PC-3 (cell line): Measurements from ENCODE around the gene FGF4. TPM values are rescaled to one million over a fixed set of nuclear protein-coding genes. Genes with fewer than 3 reads are reported as not detected.

Source experiments
- ATAC-seq: fragments of 200-7000 bp; cut with Tn5 transposase; 2 replicates; pipeline ENCODE4 v1.9.1; 2020; ENCODE audit warnings: mild to moderate bottlenecking, moderate library complexity
- BruUV-seq: library from RNA; stranded (reverse); fragments of 400-500 nt; replicated peaks from 2 replicates; lab custom pipeline; 2021; lab: Mats Ljungman, UMichigan
- CTCF ChIA-PET: fragments of 300-600 bp; sonication (Branson Sonifier 250); formaldehyde crosslinking; loops from one replicate; lab custom pipeline; 2022; ENCODE audit warnings: antibody characterized with exemption; lab: Charles Lee
- POLR2A ChIA-PET: fragments of 300-600 bp; sonication (Branson Sonifier 250); formaldehyde crosslinking; loops from one replicate; lab custom pipeline; 2022; ENCODE audit warnings: antibody characterized with exemption; ENCODE audit not compliant: unreplicated experiment; lab: Charles Lee
- DNase-seq: peaks from one replicate; pipeline ENCODE4 v3.0.0-alpha.2; 2015
- H2AFZ ChIP-seq: fragments of 300-600 bp; sonication (generic); 2 replicates; pipeline ENCODE4 v1.6.0; 2016; ENCODE audit warnings: antibody characterized with exemption, low read length
- H3F3A ChIP-seq: fragments of 300-600 bp; sonication (generic); one replicate; pipeline ENCODE4 v1.6.0; 2017; ENCODE audit warnings: antibody characterized with exemption, low read length, control low read depth, mild to moderate bottlenecking; ENCODE audit not compliant: unreplicated experiment
- H3K27ac ChIP-seq: fragments of 300-600 bp; sonication (generic); 2 replicates; pipeline ENCODE4 v1.5.1; 2016; ENCODE audit warnings: mild to moderate bottlenecking, low read length
- H3K27me3 ChIP-seq: fragments of 300-600 bp; sonication (generic); 2 replicates; pipeline ENCODE4 v1.6.1; 2016; ENCODE audit warnings: low read length, mixed read lengths
- H3K36me3 ChIP-seq: fragments of 300-600 bp; sonication (generic); 2 replicates; pipeline ENCODE4 v1.6.1; 2016; ENCODE audit warnings: low read depth, mixed run types, low read length, mixed read lengths
- H3K4me1 ChIP-seq: fragments of 300-600 bp; sonication (generic); 2 replicates; pipeline ENCODE4 v1.5.1; 2016; ENCODE audit warnings: low read length; ENCODE audit not compliant: insufficient read depth
- H3K4me2 ChIP-seq: fragments of 300-600 bp; sonication (generic); 2 replicates; pipeline ENCODE4 v1.6.0; 2016; ENCODE audit warnings: low read length
- H3K4me3 ChIP-seq: fragments of 300-600 bp; sonication (generic); 2 replicates; pipeline ENCODE4 v1.5.1; 2016; ENCODE audit warnings: mild to moderate bottlenecking, low read length, mixed read lengths
- H3K79me2 ChIP-seq: fragments of 300-600 bp; sonication (generic); 2 replicates; pipeline ENCODE4 v1.6.1; 2017; ENCODE audit warnings: low read length, mixed read lengths
- H3K9ac ChIP-seq: fragments of 300-600 bp; sonication (generic); 2 replicates; pipeline ENCODE4 v1.6.0; 2016; ENCODE audit warnings: mild to moderate bottlenecking, low read length
- H3K9me2 ChIP-seq: fragments of 300-600 bp; sonication (generic); replicated peaks from 2 replicates; pipeline ENCODE4 v1.6.1; 2016; ENCODE audit warnings: mixed run types, low read length, mixed read lengths
- H3K9me3 ChIP-seq: fragments of 300-600 bp; sonication (generic); 2 replicates; pipeline ENCODE4 v1.6.1; 2016; ENCODE audit warnings: low read length, mixed read lengths
- H4K20me1 ChIP-seq: fragments of 300-600 bp; sonication (generic); 2 replicates; pipeline ENCODE4 v1.6.1; 2016; ENCODE audit warnings: low read length, mixed read lengths
- EZH2 ChIP-seq: fragments of 300-600 bp; sonication (generic); IDR thresholded peaks from one replicate; pipeline ENCODE4 v1.6.1; 2017; ENCODE audit warnings: antibody characterized with exemption, mild to moderate bottlenecking, low read length; ENCODE audit not compliant: unreplicated experiment
- EZH2phosphoT487 ChIP-seq: fragments of 300-600 bp; sonication (generic); IDR thresholded peaks from 2 replicates; pipeline ENCODE4 v1.6.1; 2018; ENCODE audit warnings: mild to moderate bottlenecking, antibody characterized with exemption, low read length, borderline replicate concordance
- intact Hi-C: fragments of 100-400 bp; cut with micrococcal nuclease; formaldehyde crosslinking; loops from 2 replicates; pipeline ENCODE4 v1.9.0; 2023
- total RNA-seq: library from RNA; depleted of rRNA; stranded (reverse); fragments of >200 nt; gene quantifications from 2 replicates; pipeline ENCODE4 v1.2.3, GENCODE V29; 2014
- TF ChIP-seq, protein P1 (sequence below): fragments of 300-600 bp; sonication (generic); conservative IDR thresholded peaks from 2 replicates; pipeline ENCODE4 v1.5.1; 2017; ENCODE audit warnings: antibody characterized with exemption, low read depth, mild to moderate bottlenecking, low read length

Gene FGF4
- total RNA-seq, 1 experiment from 2014 or later, result not detected

GRCh38 chr11:69819541-69820070, 44.5 kb upstream of the FGF4 start:
- H3K27me3 ChIP-seq, result peaks cover 60% of the 10 kb centered on the region
- no peaks in the 10 kb centered on the region for H4K20me1 ChIP-seq
- no TSS peak for BruUV-seq
- H3K27ac ChIP-seq, result no peak overlapping the region
- TF ChIP-seq, protein P1, sequence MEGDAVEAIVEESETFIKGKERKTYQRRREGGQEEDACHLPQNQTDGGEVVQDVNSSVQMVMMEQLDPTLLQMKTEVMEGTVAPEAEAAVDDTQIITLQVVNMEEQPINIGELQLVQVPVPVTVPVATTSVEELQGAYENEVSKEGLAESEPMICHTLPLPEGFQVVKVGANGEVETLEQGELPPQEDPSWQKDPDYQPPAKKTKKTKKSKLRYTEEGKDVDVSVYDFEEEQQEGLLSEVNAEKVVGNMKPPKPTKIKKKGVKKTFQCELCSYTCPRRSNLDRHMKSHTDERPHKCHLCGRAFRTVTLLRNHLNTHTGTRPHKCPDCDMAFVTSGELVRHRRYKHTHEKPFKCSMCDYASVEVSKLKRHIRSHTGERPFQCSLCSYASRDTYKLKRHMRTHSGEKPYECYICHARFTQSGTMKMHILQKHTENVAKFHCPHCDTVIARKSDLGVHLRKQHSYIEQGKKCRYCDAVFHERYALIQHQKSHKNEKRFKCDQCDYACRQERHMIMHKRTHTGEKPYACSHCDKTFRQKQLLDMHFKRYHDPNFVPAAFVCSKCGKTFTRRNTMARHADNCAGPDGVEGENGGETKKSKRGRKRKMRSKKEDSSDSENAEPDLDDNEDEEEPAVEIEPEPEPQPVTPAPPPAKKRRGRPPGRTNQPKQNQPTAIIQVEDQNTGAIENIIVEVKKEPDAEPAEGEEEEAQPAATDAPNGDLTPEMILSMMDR, result no peak
- TF ChIP-seq EZH2 (peak; percentile 81), EZH2phosphoT487 (no peak)
- H3K9me2 ChIP-seq, result no peaks in the 10 kb centered on the region
- ChIA-PET POLR2A (no interaction called here), CTCF (no interaction called here)
- H3K36me3 ChIP-seq, result no peaks in the 10 kb centered on the region
- H3K79me2 ChIP-seq, result no peaks in the 10 kb centered on the region
- no peaks in the 10 kb centered on the region for H3F3A ChIP-seq
- intact Hi-C loops, result no loop called here
- H3K9ac ChIP-seq, result no peak overlapping the region
- DNase-seq (no peak), ATAC-seq (no peak)
- no peak overlapping the region for H3K4me2 ChIP-seq
- no peak overlapping the region for H2AFZ ChIP-seq
- no peaks in the 10 kb centered on the region for H3K9me3 ChIP-seq
- H3K4me1 ChIP-seq, result peaks cover 14% of the 10 kb centered on the region
- H3K4me3 ChIP-seq, result no peak overlapping the region

GRCh38 chr11:69818603-69819441, 43.7 kb upstream of the FGF4 start, which contains the start of gene FGF3:
FGF3 (minus strand) TSS chr11:69819416; CDS start chr11:69818933, 483 bp downstream.
- Histone ChIP-seq H3K4me3 (peak within 1 kb of the TSS; percentile 65), H2AFZ (peak within 1 kb of the TSS; percentile 79; the same call in 1 of the 2 replicates), H4K20me1 (no peaks in the 10 kb centered on the region), H3K27ac (no peak within 1 kb of the TSS), H3K4me1 (peaks cover 13% of the 10 kb centered on the region; the same call in 1 of the 2 replicates), H3K36me3 (no peaks in the 10 kb centered on the region), H3K27me3 (peaks cover 60% of the 10 kb centered on the region), H3F3A (no peaks in the 10 kb centered on the region), H3K9ac (no peak within 1 kb of the TSS), H3K4me2 (peak within 1 kb of the TSS; percentile 94), H3K9me2 (no peaks in the 10 kb centered on the region), H3K9me3 (no peaks in the 10 kb centered on the region), H3K79me2 (no peaks in the 10 kb centered on the region)
- ChIA-PET POLR2A (interaction anchor here (0.8 kb wide), 1 partner anchor 10 kb away, joined by 3 read pairs; no protein-coding TSS in a partner anchor), CTCF (no interaction called here)
- DNase-seq, result no peak
- intact Hi-C loops, result no loop called here
- no TSS peak for BruUV-seq
- ATAC-seq, result no peak
- peak; percentile 81 for TF ChIP-seq EZH2phosphoT487
- TF ChIP-seq, protein P1, result no peak
- peak; percentile 79 for TF ChIP-seq EZH2

- no peak overlapping the region for H3K9ac ChIP-seq
- ChIA-PET POLR2A (no interaction called here), CTCF (no interaction called here)
- no peaks in the 10 kb centered on the region for H3K79me2 ChIP-seq
- no peaks in the 10 kb centered on the region for H3K9me2 ChIP-seq
- no TSS peak for BruUV-seq
- ATAC-seq, result no peak; the same call in 1 of the 2 replicates
- no peaks in the 10 kb centered on the region for H3K36me3 ChIP-seq
- H3K4me1 ChIP-seq, result peaks cover 13% of the 10 kb centered on the region; the same call in 1 of the 2 replicates
- no peaks in the 10 kb centered on the region for H3F3A ChIP-seq
- no peaks in the 10 kb centered on the region for H3K9me3 ChIP-seq
- intact Hi-C loops, result no loop called here
- peak overlapping the region; percentile 65 for H3K4me3 ChIP-seq
- H2AFZ ChIP-seq, result peak overlapping the region; percentile 79
- peak overlapping the region; percentile 94 for H3K4me2 ChIP-seq
- H4K20me1 ChIP-seq, result no peaks in the 10 kb centered on the region
- H3K27me3 ChIP-seq, result peaks cover 60% of the 10 kb centered on the region
- H3K27ac ChIP-seq, result no peak overlapping the region
- TF ChIP-seq, protein P1, result no peak
- TF ChIP-seq EZH2phosphoT487 (no peak), EZH2 (peak; percentile 4)
- no peak for DNase-seq
Observed at GRCh38 chr11:69818231-69818602, 43.1 kb upstream of the FGF4 start.
